Neural cell (in vitro differentiated cells): ENCODE data around the gene SRC. TPM values are rescaled to one million over a fixed set of nuclear protein-coding genes. Genes with fewer than 3 reads are reported as not detected.

Experiments used
- H2AFZ ChIP-seq: fragments of 200-600, 300-800 bp; sonication (generic), shearing (Covaris generic); 2 replicates; pipeline ENCODE4 v1.6.0; 2014; ENCODE audit warnings: low read depth, mild to moderate bottlenecking, antibody characterized with exemption, low read length, moderate library complexity
- H3F3A ChIP-seq: fragments of 200-600 bp; shearing (Covaris generic); 2 replicates; pipeline ENCODE4 v1.6.1; 2016; ENCODE audit warnings: mild to moderate bottlenecking, moderate library complexity, mixed read lengths, antibody characterized with exemption, low read length; ENCODE audit not compliant: insufficient read depth, poor library complexity, severe bottlenecking
- H3K27ac ChIP-seq: fragments of 200-600, 300-800 bp; sonication (generic), shearing (Covaris generic); 2 replicates; pipeline ENCODE4 v1.5.1; 2014; ENCODE audit warnings: mild to moderate bottlenecking, low read length, moderate library complexity
- H3K27me3 ChIP-seq: fragments of 300-800, 200-600 bp; sonication (generic), shearing (Covaris generic); 2 replicates; pipeline ENCODE4 v1.6.0; 2014; ENCODE audit warnings: mild to moderate bottlenecking, low read depth, low read length, moderate library complexity; ENCODE audit not compliant: insufficient read depth
- H3K36me3 ChIP-seq: fragments of 300-800, 200-600 bp; sonication (generic), shearing (Covaris generic); 2 replicates; pipeline ENCODE4 v1.5.1; 2014; ENCODE audit warnings: mild to moderate bottlenecking, antibody characterized with exemption, low read length, moderate library complexity; ENCODE audit not compliant: insufficient read depth
- H3K4me2 ChIP-seq: fragments of 300-800, 200-600 bp; sonication (generic), shearing (Covaris generic); 2 replicates; pipeline ENCODE4 v1.6.0; 2014; ENCODE audit warnings: mild to moderate bottlenecking, low read length
- H3K4me3 ChIP-seq: fragments of 300-800, 200-600 bp; sonication (generic), shearing (Covaris generic); 2 replicates; pipeline ENCODE4 v1.5.1; 2014; ENCODE audit warnings: mild to moderate bottlenecking, low read length, moderate library complexity
- H3K79me2 ChIP-seq: fragments of 200-600 bp; shearing (Covaris generic); replicated peaks from 2 replicates; pipeline ENCODE4 v1.6.0; 2014; ENCODE audit warnings: mild to moderate bottlenecking, low read length, moderate library complexity; ENCODE audit not compliant: insufficient read depth
- H3K9ac ChIP-seq: fragments of 300-800, 200-600 bp; sonication (generic), shearing (Covaris generic); 2 replicates; pipeline ENCODE4 v1.6.1; 2016; ENCODE audit warnings: mild to moderate bottlenecking, low read length, mixed read lengths
- H3K9me2 ChIP-seq: fragments of 200-600 bp; shearing (Covaris generic); 2 replicates; pipeline ENCODE4 v1.6.1; 2016; ENCODE audit warnings: mild to moderate bottlenecking, low read length, mixed read lengths; ENCODE audit not compliant: insufficient read depth
- H3K9me3 ChIP-seq: fragments of 200-600, 300-800 bp; sonication (generic), shearing (Covaris generic); 2 replicates; pipeline ENCODE4 v1.6.1; 2016; ENCODE audit warnings: mild to moderate bottlenecking, mixed run types, low read length, moderate library complexity, mixed read lengths
- H4K20me1 ChIP-seq: fragments of 200-600 bp; shearing (Covaris generic); 2 replicates; pipeline ENCODE4 v1.6.1; 2016; ENCODE audit warnings: mild to moderate bottlenecking, mixed run types; ENCODE audit not compliant: insufficient read depth
- CTCF ChIP-seq: fragments of 450-650 bp; IDR thresholded peaks from 2 replicates; pipeline ENCODE4 v1.5.1; 2014; ENCODE audit warnings: antibody characterized with exemption, mild to moderate bottlenecking, moderate library complexity; ENCODE audit not compliant: poor library complexity, severe bottlenecking
- EP300 ChIP-seq: fragments of 450-650 bp; conservative IDR thresholded peaks from 2 replicates; pipeline ENCODE4 v1.6.1; 2014; ENCODE audit warnings: antibody characterized with exemption, mild to moderate bottlenecking, moderate library complexity; ENCODE audit not compliant: poor library complexity, severe bottlenecking
- EZH2 ChIP-seq: fragments of 200-600, 300-800 bp; shearing (Covaris generic), sonication (generic); IDR thresholded peaks from 2 replicates; pipeline ENCODE4 v1.6.1; 2014; ENCODE audit warnings: antibody characterized with exemption, low read length, borderline replicate concordance, mild to moderate bottlenecking; ENCODE audit not compliant: insufficient read depth, poor library complexity, severe bottlenecking
- MXI1 ChIP-seq: fragments of 450-650 bp; conservative IDR thresholded peaks from 2 replicates; pipeline ENCODE4 v1.6.1; 2014; ENCODE audit warnings: antibody characterized with exemption, mild to moderate bottlenecking; ENCODE audit not compliant: poor library complexity, severe bottlenecking
- POLR2AphosphoS5 ChIP-seq: IDR thresholded peaks from 2 replicates; pipeline ENCODE4 v1.6.1; 2012
- RAD21 ChIP-seq: fragments of 450-650 bp; conservative IDR thresholded peaks from 2 replicates; pipeline ENCODE4 v1.6.1; 2014; ENCODE audit warnings: antibody characterized with exemption, mild to moderate bottlenecking, moderate library complexity
- REST ChIP-seq: IDR thresholded peaks from 2 replicates; pipeline ENCODE4 v1.6.1; 2012; ENCODE audit warnings: borderline replicate concordance
- SMC3 ChIP-seq: fragments of 450-650 bp; conservative IDR thresholded peaks from 2 replicates; pipeline ENCODE4 v1.6.1; 2014; ENCODE audit warnings: antibody characterized with exemption, mild to moderate bottlenecking, moderate library complexity; ENCODE audit not compliant: poor library complexity
- TAF1 ChIP-seq: IDR thresholded peaks from 2 replicates; pipeline ENCODE4 v1.6.1; 2012; ENCODE audit warnings: low read depth
- polyA plus RNA-seq: library from polyadenylated mRNA; depleted of rRNA; stranded (reverse); fragments of >200 nt; gene quantifications from 2 replicates; pipeline ENCODE4 v1.2.3, GENCODE V29; 2014

SRC gene
- polyA plus RNA-seq, 1 donor from 2014 or later: 39.0 TPM

GRCh38 chr20:37317316-37317715, 28.6 kb upstream of the SRC start:
- no peak overlapping the region for H3K4me3 ChIP-seq
- no peak overlapping the region for H2AFZ ChIP-seq
- no peaks in the 10 kb centered on the region for H3K27me3 ChIP-seq
- no peaks in the 10 kb centered on the region for H3K36me3 ChIP-seq
- H3K9ac ChIP-seq: no peak overlapping the region
- H3K9me3 ChIP-seq: no peaks in the 10 kb centered on the region
- no peaks in the 10 kb centered on the region for H3K79me2 ChIP-seq
- H3K4me2 ChIP-seq: no peak overlapping the region
- TF ChIP-seq RAD21 (no peak), POLR2AphosphoS5 (no peak), MXI1 (no peak), SMC3 (no peak), REST (no peak), CTCF (no peak), TAF1 (no peak), EP300 (no peak), EZH2 (no peak)
- H3K27ac ChIP-seq: no peak overlapping the region
- H3F3A ChIP-seq: no peaks in the 10 kb centered on the region
- H3K9me2 ChIP-seq: no peaks in the 10 kb centered on the region
- H4K20me1 ChIP-seq: no peaks in the 10 kb centered on the region

- no peak overlapping the region for H3K27ac ChIP-seq
- no peaks in the 10 kb centered on the region for H3K9me2 ChIP-seq
- TF ChIP-seq EP300 (no peak), RAD21 (no peak)
- H3K9me3 ChIP-seq: no peaks in the 10 kb centered on the region
- no peaks in the 10 kb centered on the region for H3K36me3 ChIP-seq
- no peaks in the 10 kb centered on the region for H3K27me3 ChIP-seq
- no peak overlapping the region for H3K9ac ChIP-seq
- no peaks in the 10 kb centered on the region for H3F3A ChIP-seq
- no peaks in the 10 kb centered on the region for H4K20me1 ChIP-seq
- no peaks in the 10 kb centered on the region for H3K79me2 ChIP-seq
- H2AFZ ChIP-seq: no peak overlapping the region
- no peak overlapping the region for H3K4me2 ChIP-seq
- no peak overlapping the region for H3K4me3 ChIP-seq
Observed at GRCh38 chr20:37317994-37318640, 27.8 kb upstream of the SRC start.
